ENCODE results near the gene ZNF594.
"Not testable (repeated sequence)": the region's sequence is repeated elsewhere in the genome, so short reads cannot be mapped to it uniquely, and the experiment has no call there.

ZNF594 gene

DNA sequence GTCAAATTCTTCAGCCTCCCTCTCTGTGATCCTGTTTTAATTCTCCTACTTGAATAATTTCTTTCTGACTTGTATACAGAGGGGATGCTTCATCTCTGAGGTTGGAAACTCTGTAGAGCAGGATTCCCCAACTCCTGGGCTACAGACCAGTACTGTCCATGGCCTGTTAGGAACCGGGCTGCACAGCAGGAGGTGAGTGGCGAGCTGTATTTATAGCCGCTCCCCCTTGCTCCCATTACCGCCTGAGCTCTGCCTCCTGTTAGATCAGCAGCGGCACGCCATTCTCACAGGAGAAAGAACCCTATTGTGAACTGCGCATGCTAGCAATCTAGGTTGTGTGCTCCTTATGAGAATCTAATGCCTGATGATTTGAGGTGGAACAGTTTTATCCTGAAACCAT, 16.6 kb downstream of the ZNF594 start:
- H3K4me1 Mint-ChIP-seq, H3K4me3 Mint-ChIP-seq, H3K27ac Mint-ChIP-seq, ATAC-seq, H3K9me3 Mint-ChIP-seq, H3K27me3 Mint-ChIP-seq: not testable (repeated sequence)
- peaks cover 29% of the 10 kb centered on the region for H3K36me3 Mint-ChIP-seq

DNA sequence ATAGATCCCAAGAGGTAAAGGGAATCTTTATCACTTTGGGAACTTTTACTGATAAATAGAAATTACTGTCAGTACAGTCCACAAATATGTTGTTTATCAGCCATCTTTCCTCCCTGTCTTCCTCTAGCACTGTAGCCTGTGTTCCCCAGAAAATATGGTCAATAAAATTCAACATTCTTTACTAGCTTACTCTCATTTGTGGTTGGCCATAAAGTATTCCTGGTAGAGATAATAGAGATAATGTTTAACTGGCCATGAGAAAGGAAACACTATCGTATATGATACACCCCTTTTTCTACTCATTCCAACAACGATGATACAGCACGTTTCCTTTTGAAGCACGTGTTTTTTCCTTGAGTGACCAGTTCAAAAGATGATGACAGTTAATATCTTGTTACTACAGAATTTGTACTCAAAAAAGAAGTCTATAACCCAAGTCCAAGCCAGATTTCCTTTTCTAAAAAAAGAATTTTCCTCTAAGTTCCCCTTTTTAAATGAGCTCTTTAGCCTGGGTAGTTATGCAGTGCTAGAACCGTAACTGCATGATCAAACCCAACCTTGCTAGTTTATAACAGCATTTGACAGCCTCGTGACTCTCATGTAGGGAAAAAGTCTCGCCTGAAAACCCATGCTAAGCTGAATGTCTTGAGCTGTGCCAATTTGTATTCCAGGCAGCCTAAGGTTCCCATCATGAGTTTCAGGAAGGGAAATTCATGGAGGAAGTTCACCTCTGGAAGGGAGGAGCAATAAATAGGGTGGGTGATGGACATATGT, 25.7 kb downstream of the ZNF594 start:
- not testable (repeated sequence) for H3K9me3 Mint-ChIP-seq, H3K36me3 Mint-ChIP-seq, H3K27me3 Mint-ChIP-seq, H3K4me3 Mint-ChIP-seq, ATAC-seq
- H3K27ac Mint-ChIP-seq: peak overlapping the region; percentile 23
- H3K4me1 Mint-ChIP-seq: peaks cover 15% of the 10 kb centered on the region

DNA sequence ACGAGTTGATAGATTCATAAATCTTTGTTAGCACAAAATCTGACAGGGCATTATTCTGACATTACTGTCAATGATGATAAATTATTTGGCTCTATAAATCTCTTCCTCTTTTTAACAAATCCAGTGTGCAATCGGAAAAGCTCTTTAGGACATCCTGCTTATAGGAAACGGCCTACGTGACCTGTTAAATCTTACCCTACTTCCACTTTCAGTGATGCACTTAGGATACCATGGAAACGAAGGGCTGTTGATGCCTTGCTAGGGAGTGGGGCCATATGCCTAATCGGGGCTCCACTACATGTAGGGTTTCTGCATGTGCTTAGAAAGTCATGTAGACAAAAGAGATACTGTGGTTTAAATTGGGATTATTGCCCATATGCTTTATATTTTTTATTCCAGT, 27.2 kb downstream of the ZNF594 start:
- Mint-ChIP-seq H3K36me3 (no peaks in the 10 kb centered on the region), H3K27ac (no peak overlapping the region), H3K9me3 (no peaks in the 10 kb centered on the region), H3K4me3 (no peak overlapping the region), H3K27me3 (no peaks in the 10 kb centered on the region), H3K4me1 (peaks cover 15% of the 10 kb centered on the region)
- no peak for ATAC-seq

DNA sequence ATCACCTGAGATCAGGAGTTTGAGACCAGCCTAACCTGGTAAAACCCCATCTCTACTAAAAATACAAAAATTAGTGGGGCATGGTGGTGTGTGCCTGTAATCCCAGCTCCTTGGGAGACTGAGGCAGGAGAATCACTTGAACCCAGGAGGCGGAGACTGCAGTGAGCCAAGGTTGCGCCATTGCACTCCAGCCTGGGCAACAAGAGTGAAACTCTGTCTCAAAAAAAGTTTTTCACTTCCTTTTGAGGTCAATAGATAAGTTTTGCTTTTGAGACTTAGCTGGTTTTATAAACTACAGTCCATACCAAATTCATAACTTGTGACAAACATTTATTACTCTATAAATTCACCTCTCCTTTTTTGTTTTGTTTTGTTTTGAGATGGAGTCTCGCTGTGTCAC, 29.9 kb downstream of the ZNF594 start:
- H3K27me3 Mint-ChIP-seq: peaks cover 16% of the 10 kb centered on the region
- H3K4me3 Mint-ChIP-seq, H3K9me3 Mint-ChIP-seq, H3K27ac Mint-ChIP-seq, H3K36me3 Mint-ChIP-seq, ATAC-seq: not testable (repeated sequence)
- peaks cover 12% of the 10 kb centered on the region for H3K4me1 Mint-ChIP-seq

DNA sequence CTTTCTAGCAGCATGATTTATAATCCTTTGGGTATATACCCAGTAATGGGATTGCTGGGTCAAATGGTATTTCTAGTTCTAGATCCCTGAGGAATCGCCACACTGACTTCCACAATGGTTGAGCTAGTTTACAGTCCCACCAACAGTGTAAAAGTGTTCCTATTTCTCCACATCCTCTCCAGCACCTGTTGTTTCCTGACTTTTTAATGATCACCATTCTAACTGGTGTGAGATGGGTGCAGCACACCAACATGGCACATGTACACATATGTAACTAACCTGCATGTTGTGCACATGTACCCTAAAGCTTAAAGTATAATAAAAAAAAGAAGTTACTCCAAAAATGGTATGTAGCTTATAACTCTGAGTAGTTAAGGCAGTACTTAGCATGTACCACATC, 31.0 kb downstream of the ZNF594 start:
- H3K36me3 Mint-ChIP-seq, H3K27ac Mint-ChIP-seq, H3K4me3 Mint-ChIP-seq, ATAC-seq, H3K4me1 Mint-ChIP-seq, H3K9me3 Mint-ChIP-seq: not testable (repeated sequence)
- peaks cover 16% of the 10 kb centered on the region for H3K27me3 Mint-ChIP-seq

DNA sequence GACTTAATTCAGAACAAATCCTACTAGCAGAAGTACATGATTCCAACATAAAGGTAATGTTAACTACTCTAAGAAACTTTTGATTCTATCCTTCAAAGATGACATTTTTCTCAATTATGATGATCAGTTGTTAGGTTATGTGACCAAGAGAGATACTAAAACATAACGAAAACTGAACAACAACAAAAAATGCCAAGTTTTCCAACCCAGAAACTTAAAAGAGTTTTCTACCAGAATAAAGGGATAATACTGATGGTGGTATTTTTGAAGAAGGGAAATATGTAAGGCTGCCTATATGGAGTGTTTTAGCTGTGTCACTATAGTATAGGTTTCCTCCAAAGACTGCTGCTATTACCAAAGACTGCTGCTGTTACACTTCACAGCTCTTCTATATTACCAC, 45.5 kb downstream of the ZNF594 start:
- H3K27me3 Mint-ChIP-seq, H3K36me3 Mint-ChIP-seq, H3K4me1 Mint-ChIP-seq, H3K4me3 Mint-ChIP-seq, H3K27ac Mint-ChIP-seq, H3K9me3 Mint-ChIP-seq, ATAC-seq: not testable (repeated sequence)

DNA sequence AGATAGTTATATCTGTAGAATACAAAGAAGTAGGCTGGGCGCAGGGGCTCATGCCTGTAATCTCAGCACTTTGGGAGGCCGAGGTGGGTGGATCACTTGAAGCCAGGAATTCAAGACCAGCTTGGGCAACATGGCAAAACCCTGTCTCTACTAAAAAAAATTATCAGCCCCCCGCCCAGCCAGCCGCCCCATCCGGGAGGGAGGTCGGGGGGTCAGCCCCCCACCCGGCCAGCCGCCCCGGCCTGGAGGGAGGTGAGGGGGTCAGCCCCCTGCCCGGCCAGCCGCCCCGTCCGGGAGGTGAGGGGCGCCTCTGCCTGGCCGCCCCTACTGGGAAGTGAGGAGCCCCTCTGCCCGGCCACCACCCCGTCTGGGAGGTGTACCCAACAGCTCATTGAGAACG, 48.8 kb downstream of the ZNF594 start:
- not testable (repeated sequence) for H3K27me3 Mint-ChIP-seq, H3K4me1 Mint-ChIP-seq, H3K36me3 Mint-ChIP-seq, H3K27ac Mint-ChIP-seq, ATAC-seq, H3K9me3 Mint-ChIP-seq, H3K4me3 Mint-ChIP-seq

DNA sequence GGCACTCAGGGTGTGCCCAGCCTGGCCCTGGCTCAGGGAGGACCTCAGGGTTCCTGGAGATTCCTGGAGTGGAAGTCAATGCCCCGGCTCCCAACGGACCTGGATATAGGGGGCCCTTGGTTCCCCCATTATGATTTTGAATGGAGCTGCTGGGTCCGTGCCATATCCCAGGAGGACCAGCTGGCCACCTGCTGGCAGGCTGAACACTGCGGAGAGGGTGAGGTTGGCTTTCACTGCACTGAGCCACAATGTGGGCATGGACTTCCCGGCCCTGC, 52.3 kb downstream of the ZNF594 start:
- peaks cover 6% of the 10 kb centered on the region for H3K4me1 Mint-ChIP-seq
- no peaks in the 10 kb centered on the region for H3K36me3 Mint-ChIP-seq
- H3K27me3 Mint-ChIP-seq: peaks cover 14% of the 10 kb centered on the region
- no peak for ATAC-seq
- H3K27ac Mint-ChIP-seq: no peak overlapping the region
- no peak overlapping the region for H3K4me3 Mint-ChIP-seq
- no peaks in the 10 kb centered on the region for H3K9me3 Mint-ChIP-seq

DNA sequence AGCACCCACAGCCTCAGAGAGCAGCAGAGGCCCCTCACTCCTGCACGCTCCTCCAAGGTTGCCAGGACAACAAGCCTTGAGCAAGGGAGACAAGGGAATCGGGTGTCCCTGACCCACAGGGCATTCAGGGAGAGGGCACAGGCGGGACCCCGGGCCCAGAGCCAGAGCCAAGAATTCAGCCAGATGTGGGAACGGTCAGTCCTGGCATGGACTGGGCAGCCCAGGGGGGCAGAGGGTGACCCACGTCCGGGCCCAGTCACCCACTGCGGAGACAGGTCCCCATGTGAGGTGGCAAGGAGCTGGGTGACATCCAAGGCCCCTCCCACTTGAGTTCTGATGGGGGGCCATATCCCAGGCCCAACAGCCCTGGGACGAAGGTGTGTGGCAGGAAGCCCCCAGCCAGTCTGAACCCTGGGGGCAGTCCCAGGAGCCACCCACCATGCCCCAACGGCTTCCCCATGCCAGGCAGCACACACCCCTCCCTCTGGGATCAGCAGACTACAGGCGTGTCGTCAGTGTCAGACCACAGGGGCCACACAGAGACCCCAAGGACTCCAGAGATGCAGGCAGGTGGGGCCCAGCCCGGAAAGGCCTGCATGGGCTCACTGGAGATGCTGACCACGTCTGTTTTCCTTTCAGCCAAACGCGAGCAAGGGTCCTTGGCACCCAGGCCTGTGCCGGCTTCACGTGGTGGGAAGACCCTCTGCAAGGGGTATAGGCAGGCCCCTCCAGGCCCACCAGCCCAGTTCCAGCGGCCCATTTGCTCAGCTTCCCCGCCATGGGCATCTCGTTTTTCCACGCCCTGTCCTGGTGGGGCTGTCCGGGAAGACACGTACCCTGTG, 52.8 kb downstream of the ZNF594 start:
- peaks cover 6% of the 10 kb centered on the region for H3K4me1 Mint-ChIP-seq
- ATAC-seq: no peak
- H3K27ac Mint-ChIP-seq: no peak overlapping the region
- no peaks in the 10 kb centered on the region for H3K9me3 Mint-ChIP-seq
- H3K4me3 Mint-ChIP-seq: no peak overlapping the region
- H3K27me3 Mint-ChIP-seq: peaks cover 14% of the 10 kb centered on the region
- H3K36me3 Mint-ChIP-seq: no peaks in the 10 kb centered on the region

DNA sequence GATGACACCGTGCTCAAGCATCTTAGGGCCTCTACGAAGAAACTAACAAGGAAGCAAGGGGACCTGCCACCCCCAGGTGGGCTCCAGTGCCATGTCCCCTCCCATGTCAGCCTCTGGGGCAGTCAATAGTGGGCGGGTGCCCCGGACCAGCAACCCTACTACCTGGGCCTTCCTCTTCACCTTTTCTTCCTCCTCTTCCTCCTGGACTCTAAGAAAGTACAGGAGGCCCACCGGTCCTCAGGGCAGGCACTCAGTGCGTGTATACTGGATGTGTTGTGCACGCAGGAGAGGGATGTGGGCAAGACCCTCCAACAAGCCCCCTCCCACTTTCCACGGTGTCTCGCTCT, 53.5 kb downstream of the ZNF594 start:
- not testable (repeated sequence) for H3K27ac Mint-ChIP-seq, ATAC-seq, H3K4me3 Mint-ChIP-seq, H3K9me3 Mint-ChIP-seq, H3K4me1 Mint-ChIP-seq, H3K36me3 Mint-ChIP-seq
- peaks cover 14% of the 10 kb centered on the region for H3K27me3 Mint-ChIP-seq

DNA sequence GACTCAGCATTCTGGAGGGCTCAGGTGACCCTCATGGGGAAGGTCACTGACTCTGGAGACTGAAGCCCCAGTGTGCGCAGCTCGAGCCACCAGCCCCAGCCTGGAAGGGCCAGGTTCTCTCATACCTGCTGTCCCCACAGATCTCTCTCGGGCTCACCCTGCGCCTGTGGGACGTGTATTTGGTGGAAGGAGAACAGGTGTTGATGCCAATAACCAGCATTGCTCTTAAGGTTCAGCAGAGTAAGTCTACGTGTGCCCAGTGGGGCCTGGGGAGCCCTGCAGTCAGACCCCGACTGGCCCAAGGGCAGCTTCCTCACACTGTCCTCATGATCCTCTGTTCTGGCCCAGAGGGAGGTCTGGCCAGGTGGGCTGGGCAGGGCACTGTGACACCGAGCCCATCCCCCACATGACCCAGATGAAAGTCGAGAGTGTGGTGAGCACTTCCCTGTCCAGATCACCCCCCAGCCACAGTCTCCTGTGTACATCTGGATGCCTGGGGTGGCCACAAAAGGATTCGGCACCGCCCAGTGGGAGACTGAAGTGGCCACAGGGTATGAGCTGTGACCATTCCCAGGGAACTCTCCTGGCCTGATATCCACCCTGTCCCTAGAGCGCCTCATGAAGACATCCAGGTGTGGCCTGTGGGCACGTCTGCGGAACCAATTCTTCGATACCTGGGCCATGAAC, 54.0 kb downstream of the ZNF594 start:
- peaks cover 17% of the 10 kb centered on the region for H3K27me3 Mint-ChIP-seq
- H3K36me3 Mint-ChIP-seq, H3K27ac Mint-ChIP-seq, H3K4me1 Mint-ChIP-seq, H3K4me3 Mint-ChIP-seq, H3K9me3 Mint-ChIP-seq, ATAC-seq: not testable (repeated sequence)

DNA sequence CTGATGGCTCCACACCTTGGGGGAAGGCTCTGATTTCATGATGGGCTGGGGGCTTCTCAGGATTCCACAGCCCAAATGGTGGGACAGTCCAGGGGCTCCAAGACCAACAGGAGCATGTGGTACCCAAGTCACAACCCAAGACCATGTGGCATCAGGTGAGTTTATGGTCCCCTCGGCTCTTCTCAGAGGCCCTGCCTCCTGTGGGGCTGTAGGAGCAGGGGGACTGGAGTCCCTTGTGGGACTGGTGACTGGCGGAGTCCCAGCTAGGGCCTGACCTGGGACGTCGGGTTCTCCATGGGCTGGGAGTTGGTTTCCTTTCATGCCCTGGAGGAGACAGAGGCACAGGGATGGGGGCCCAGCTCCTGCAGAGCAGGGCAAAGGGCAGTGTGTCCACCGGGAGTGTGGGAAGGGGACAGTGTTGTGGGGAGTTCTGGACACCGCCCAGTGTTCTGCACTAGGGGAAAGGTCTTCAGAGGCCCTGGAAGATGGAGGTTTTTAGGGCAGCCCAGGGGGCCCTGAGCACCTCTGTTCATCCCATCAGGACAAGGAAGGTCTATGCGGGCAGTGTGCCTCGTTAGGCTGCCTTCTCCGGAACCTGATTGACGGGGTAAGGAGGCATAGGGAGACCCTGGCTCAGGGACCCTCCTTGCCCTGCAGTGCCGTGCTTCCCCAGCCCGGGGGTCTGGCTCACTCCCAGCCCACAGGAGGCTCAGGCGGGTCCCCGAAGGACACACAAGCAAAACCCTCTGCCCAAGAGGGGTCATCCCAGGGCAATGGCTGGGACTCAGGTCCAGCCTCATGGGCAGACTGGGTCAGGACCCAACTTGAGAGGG, 54.9 kb downstream of the ZNF594 start:
- H3K36me3 Mint-ChIP-seq, H3K4me3 Mint-ChIP-seq, ATAC-seq, H3K4me1 Mint-ChIP-seq, H3K9me3 Mint-ChIP-seq, H3K27ac Mint-ChIP-seq: not testable (repeated sequence)
- H3K27me3 Mint-ChIP-seq: peaks cover 26% of the 10 kb centered on the region

DNA sequence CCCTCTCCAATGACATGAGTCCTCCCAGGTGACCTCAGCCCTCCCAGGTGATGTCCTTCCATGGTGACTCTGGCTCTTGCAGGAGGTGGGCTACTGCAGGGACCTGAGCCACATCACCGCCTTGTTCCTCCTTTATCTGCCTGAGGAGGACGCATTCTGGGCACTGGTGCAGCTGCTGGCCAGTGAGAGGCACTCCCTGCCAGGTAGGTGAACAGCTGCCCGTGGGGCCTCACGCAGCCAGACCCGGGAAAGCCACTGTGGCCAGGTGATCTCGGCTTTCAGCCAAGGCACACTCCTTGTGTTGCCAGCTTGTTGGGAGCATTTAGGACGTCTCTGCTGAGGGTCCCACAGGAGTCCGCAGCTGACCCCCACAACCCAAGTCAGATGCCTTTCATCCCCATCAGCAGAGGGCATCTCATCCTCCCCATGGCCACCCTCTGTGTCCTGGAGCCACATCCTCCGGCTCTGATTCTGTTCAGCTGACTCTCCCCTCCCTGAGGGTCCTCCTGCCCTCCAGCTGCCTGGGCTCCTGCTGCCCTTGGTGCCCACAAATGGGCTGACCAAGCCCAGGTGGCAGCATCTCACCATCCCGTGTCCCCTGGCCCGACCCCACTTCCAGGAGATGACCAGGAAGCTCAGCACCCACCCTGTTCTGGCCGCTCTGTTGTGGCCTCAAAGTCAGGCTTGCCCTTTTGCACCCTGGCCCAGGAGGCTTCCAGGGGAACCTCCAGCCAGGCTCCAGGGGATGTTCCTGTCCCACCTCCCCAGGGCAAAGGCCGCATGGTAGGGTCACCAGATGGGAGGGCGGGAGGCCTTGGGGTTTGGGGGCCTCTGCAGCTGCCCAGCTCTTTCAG, 55.7 kb downstream of the ZNF594 start:
- Mint-ChIP-seq H3K9me3 (no peaks in the 10 kb centered on the region), H3K27ac (no peak overlapping the region), H3K27me3 (peaks cover 33% of the 10 kb centered on the region), H3K4me1 (peaks cover 6% of the 10 kb centered on the region), H3K36me3 (no peaks in the 10 kb centered on the region), H3K4me3 (no peak overlapping the region)
- no peak for ATAC-seq

DNA sequence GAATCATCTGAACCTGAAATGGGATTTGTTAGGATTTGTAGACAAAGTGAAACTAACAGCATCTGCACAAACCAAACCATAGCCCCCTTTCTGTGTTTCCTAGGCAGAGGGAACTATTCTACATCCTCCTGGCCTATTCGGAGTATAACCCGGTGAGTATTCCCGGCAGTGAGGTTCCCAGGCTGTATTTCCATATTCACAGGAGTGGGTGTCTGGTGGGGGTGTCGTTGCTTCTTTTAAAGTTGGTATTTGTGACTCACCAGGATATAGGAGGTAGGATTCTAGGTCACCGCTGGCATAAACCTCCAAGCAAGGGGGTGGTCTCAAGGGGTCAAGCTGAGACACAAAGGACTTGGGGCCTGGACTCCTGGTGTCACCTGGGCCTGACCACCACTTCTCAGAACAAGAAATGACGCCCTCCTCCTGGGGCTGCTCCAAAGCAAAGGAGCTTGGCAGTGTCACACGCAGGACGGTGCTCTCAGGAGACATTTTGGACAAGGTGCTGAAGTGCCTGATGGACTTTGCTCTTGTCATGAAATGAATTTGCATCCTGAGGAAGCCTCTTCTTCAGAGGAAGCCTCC, 56.4 kb downstream of the ZNF594 start:
- H3K9me3 Mint-ChIP-seq, H3K4me3 Mint-ChIP-seq, H3K27ac Mint-ChIP-seq, ATAC-seq, H3K36me3 Mint-ChIP-seq, H3K4me1 Mint-ChIP-seq: not testable (repeated sequence)
- peaks cover 41% of the 10 kb centered on the region for H3K27me3 Mint-ChIP-seq
